Loucy (cell line): Measurements from ENCODE around the gene MYO1A.
A peak's percentile ranks its signal among the peaks of the same experiment; 100 is the strongest.
"Not testable (repeated sequence)": the region's sequence is repeated elsewhere in the genome, so short reads cannot be mapped to it uniquely, and the experiment has no call there.

ENCODE experiments used
- H2AFZ ChIP-seq: fragments of 200-600 bp; sonication (generic); 2 replicates; pipeline ENCODE4 v1.6.0; 2016; ENCODE audit warnings: antibody characterized with exemption, mild to moderate bottlenecking, low read length, moderate library complexity
- H3F3A ChIP-seq: fragments of 200-600 bp; 2 replicates; pipeline ENCODE4 v1.6.0; 2016; ENCODE audit warnings: antibody characterized with exemption, low read depth, mild to moderate bottlenecking
- H3K27me3 ChIP-seq: fragments of 200-600 bp; sonication (generic); 2 replicates; pipeline ENCODE4 v1.6.1; 2014; ENCODE audit warnings: low read length, mild to moderate bottlenecking; ENCODE audit not compliant: insufficient read depth, poor library complexity, severe bottlenecking
- H3K36me3 ChIP-seq: fragments of 200-600 bp; sonication (generic); 2 replicates; pipeline ENCODE4 v1.6.1; 2016; ENCODE audit warnings: low read length; ENCODE audit not compliant: insufficient read depth
- H3K4me1 ChIP-seq: fragments of 200-600 bp; sonication (generic); 2 replicates; pipeline ENCODE4 v1.5.1; 2014; ENCODE audit warnings: low read length, mild to moderate bottlenecking; ENCODE audit not compliant: insufficient read depth, poor library complexity, severe bottlenecking
- H3K4me2 ChIP-seq: fragments of 200-600 bp; sonication (generic); 2 replicates; pipeline ENCODE4 v1.6.0; 2014; ENCODE audit warnings: antibody characterized with exemption, low read length, low read depth, mild to moderate bottlenecking; ENCODE audit not compliant: poor library complexity, severe bottlenecking
- H3K4me3 ChIP-seq: fragments of 200-600 bp; sonication (generic); 2 replicates; pipeline ENCODE4 v1.5.1; 2014; ENCODE audit warnings: low read length, mild to moderate bottlenecking, mixed read lengths; ENCODE audit not compliant: poor library complexity, severe bottlenecking
- H3K79me2 ChIP-seq: fragments of 200-600 bp; sonication (generic); 2 replicates; pipeline ENCODE4 v1.6.1; 2014; ENCODE audit warnings: low read length; ENCODE audit not compliant: insufficient read depth
- H3K9ac ChIP-seq: fragments of 200-600 bp; sonication (generic); 2 replicates; pipeline ENCODE4 v1.6.0; 2014; ENCODE audit warnings: mild to moderate bottlenecking, low read depth, low read length, moderate library complexity; ENCODE audit not compliant: poor library complexity, severe bottlenecking
- H3K9me2 ChIP-seq: fragments of 200-600 bp; sonication (generic); replicated peaks from 2 replicates; pipeline ENCODE4 v1.6.1; 2016; ENCODE audit warnings: low read depth, low read length, mixed read lengths
- H3K9me3 ChIP-seq: fragments of 200-600 bp; sonication (generic); 2 replicates; pipeline ENCODE4 v1.6.1; 2014; ENCODE audit warnings: mild to moderate bottlenecking, antibody characterized with exemption, low read length, low read depth; ENCODE audit not compliant: insufficient read depth
- H4K20me1 ChIP-seq: fragments of 200-600 bp; sonication (generic); 2 replicates; pipeline ENCODE4 v1.6.0; 2014; ENCODE audit warnings: antibody characterized with exemption, low read length, mild to moderate bottlenecking; ENCODE audit not compliant: insufficient read depth, poor library complexity, severe bottlenecking
- EZH2phosphoT487 ChIP-seq: fragments of 200-600 bp; IDR thresholded peaks from 2 replicates; pipeline ENCODE4 v1.6.1; 2018; ENCODE audit warnings: antibody characterized with exemption, mild to moderate bottlenecking, moderate library complexity, borderline replicate concordance
- TF ChIP-seq, protein P1 (sequence below): fragments of 200-600 bp; sonication (generic); conservative IDR thresholded peaks from 2 replicates; pipeline ENCODE4 v1.5.1; 2014; ENCODE audit warnings: mild to moderate bottlenecking, antibody characterized with exemption, low read length

The MYO1A gene

DNA sequence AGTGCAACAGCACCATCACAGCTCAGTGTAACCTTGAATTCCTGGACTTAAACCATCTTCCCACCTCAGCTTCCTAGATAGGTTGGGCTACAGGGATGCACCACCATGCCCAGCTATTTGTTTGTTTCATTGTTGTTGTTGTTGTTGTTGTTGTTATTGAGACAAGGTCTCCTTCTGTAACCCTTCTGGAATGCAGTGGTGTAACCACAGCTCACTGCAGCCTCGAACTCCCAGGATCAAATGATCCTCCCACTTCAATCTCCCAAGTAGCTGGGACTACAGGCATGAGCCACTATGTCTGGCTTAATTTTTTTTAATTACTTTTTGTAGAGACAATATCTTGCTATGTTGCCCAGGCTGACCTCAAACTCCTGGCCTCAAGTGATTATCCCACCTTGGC lies 29.9 kb upstream of the MYO1A start:
- H3K4me2 ChIP-seq: peak overlapping the region; percentile 78

DNA sequence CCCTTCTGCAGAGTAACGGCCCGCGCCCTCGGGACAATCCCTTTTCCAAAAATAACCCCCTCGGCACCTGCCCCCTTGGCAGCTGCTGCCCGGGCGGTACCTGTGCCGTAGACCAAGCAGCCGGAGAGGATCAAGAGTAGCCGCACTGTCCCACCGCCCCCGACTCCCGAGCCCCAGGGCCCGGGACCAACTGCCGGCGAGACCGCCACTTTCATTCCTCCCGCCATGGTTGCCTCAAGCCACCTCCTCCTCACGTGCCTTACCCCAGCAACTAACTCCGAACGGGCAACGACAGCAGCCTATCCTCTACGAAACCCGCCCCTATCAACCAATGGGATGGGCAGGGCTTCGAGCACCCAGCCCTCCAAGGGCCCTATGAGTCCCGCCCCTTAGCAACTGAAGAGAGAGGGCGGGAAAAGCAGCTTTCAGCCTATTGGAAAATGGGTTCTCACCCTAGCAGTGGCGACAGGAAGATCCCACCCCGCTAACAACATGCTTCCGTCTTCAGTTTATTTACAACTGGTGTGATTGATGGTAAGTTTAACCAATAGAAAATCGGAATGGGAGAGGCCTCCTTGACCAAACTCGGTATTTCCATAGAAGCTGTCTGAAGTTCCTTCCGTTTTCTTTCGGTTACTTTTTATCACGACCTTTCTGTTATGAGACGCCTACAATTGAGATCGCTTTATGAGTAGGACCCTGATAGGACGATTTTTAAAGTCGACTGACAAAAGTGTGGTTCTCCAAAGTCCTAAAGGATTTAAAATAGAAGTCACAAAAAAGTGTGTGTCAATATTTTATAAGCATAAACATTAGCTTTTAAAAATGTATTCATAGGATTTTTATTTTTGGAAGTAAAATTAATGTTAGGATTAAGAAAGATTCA lies 28.8 kb upstream of the MYO1A start, which contains the start of gene NEMP1:
TSS of gene NEMP1 (minus strand) at position 273 of the 886 bp plus-strand sequence. CDS start at position 227, 46 bp downstream.
- peaks cover 12% of the 10 kb centered on the region for H3K4me1 ChIP-seq
- no peak for TF ChIP-seq EZH2phosphoT487
- TF ChIP-seq, protein P1, sequence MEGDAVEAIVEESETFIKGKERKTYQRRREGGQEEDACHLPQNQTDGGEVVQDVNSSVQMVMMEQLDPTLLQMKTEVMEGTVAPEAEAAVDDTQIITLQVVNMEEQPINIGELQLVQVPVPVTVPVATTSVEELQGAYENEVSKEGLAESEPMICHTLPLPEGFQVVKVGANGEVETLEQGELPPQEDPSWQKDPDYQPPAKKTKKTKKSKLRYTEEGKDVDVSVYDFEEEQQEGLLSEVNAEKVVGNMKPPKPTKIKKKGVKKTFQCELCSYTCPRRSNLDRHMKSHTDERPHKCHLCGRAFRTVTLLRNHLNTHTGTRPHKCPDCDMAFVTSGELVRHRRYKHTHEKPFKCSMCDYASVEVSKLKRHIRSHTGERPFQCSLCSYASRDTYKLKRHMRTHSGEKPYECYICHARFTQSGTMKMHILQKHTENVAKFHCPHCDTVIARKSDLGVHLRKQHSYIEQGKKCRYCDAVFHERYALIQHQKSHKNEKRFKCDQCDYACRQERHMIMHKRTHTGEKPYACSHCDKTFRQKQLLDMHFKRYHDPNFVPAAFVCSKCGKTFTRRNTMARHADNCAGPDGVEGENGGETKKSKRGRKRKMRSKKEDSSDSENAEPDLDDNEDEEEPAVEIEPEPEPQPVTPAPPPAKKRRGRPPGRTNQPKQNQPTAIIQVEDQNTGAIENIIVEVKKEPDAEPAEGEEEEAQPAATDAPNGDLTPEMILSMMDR: no peak
- H3K4me3 ChIP-seq: peak within 1 kb of the TSS; percentile 89
- H3K9ac ChIP-seq: peak within 1 kb of the TSS; percentile 97
- H3K9me2 ChIP-seq: no peaks in the 10 kb centered on the region
- peaks cover 31% of the 10 kb centered on the region for H3K79me2 ChIP-seq
- peak within 1 kb of the TSS; percentile 78 for H3K4me2 ChIP-seq
- peaks cover 6% of the 10 kb centered on the region for H3F3A ChIP-seq
- H3K27me3 ChIP-seq: no peaks in the 10 kb centered on the region
- H4K20me1 ChIP-seq: peaks cover 5% of the 10 kb centered on the region
- peak within 1 kb of the TSS; percentile 54; the same call in 1 of the 2 replicates for H2AFZ ChIP-seq
- no peaks in the 10 kb centered on the region for H3K36me3 ChIP-seq
- H3K9me3 ChIP-seq: no peaks in the 10 kb centered on the region

More for the DNA sequence above, 29.9 kb upstream of the MYO1A start:
- no peaks in the 10 kb centered on the region for H3K9me2 ChIP-seq
- peaks cover 20% of the 10 kb centered on the region for H3K79me2 ChIP-seq
- H3K4me3 ChIP-seq: peak overlapping the region; percentile 68
- TF ChIP-seq EZH2phosphoT487: no peak
- TF ChIP-seq, protein P1: no peak
- H3K27me3 ChIP-seq: no peaks in the 10 kb centered on the region
- H3K4me1 ChIP-seq: peaks cover 12% of the 10 kb centered on the region
- H3K9ac ChIP-seq: peak overlapping the region; percentile 87
- peaks cover 5% of the 10 kb centered on the region for H4K20me1 ChIP-seq
- H2AFZ ChIP-seq: no peak overlapping the region
- no peaks in the 10 kb centered on the region for H3K9me3 ChIP-seq
- no peaks in the 10 kb centered on the region for H3K36me3 ChIP-seq
- peaks cover 6% of the 10 kb centered on the region for H3F3A ChIP-seq

DNA sequence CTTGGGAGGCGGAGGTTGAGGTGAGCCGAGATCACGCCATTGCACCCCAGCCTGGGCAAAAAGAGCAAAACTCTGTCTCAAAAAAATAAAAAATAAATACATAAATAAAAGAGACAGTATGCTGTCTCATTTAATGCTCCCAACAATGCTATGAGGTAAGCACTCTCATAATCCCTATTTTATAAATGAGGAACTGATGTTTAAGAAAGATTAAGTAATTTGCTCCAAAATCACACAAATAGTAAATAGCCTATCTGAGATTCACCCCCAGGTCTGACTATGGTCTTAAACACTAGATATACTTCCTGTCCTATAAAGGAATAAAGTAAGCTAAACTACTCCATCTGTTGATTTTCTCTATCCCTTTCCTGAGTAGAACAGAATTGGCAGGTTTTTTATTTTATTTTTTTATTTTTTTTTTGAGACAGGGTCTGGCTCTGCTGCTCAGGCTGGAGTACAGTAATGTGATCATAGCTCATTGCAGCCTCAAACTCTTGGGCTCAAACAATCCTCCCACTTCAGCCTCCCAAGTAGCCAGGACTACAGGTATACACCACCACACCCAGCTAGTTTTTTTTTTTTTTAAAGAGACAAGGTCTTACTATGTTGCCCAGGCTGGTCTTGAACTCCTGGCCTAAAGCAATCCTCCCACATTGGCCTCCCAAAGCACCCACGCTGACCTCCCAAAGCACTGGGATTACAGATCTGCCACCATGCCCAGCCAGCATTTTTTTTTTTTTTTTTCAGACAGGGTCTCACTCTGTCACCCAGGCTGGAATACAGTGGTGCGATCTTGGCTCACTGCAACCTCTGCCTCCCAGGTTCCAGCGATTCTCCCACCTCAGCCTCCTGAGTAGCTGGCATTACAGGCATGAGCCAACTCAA lies 23.9 kb upstream of the MYO1A start:
- H3K9ac ChIP-seq, H3K4me1 ChIP-seq, H2AFZ ChIP-seq, H3K4me3 ChIP-seq, H3K9me2 ChIP-seq, H3K27me3 ChIP-seq, H3F3A ChIP-seq, H3K9me3 ChIP-seq, H4K20me1 ChIP-seq: not testable (repeated sequence)
- H3K36me3 ChIP-seq: peaks cover 32% of the 10 kb centered on the region; the same call in 1 of the 2 replicates
- H3K79me2 ChIP-seq: peaks cover 39% of the 10 kb centered on the region
- H3K4me2 ChIP-seq: peak overlapping the region; percentile 12
